CD14-positive monocyte (primary cell): Measurements from ENCODE around the gene PTPRN2. TPM values are rescaled to one million over a fixed set of nuclear protein-coding genes. Genes with fewer than 3 reads are reported as not detected.

ENCODE experiments used
- DNase-seq, 3 donors: peaks; one replicate each; pipeline ENCODE4 v3.0.0-alpha.2; 2011 to 2022
- H2AFZ ChIP-seq: 2 replicates; pipeline ENCODE4 v1.6.0; 2012; ENCODE audit warnings: mild to moderate bottlenecking, low read depth, low read length, inconsistent platforms; ENCODE audit not compliant: insufficient read depth, poor library complexity, severe bottlenecking
- H3K27ac ChIP-seq, 2 donors: 1 replicate in 1 of 2; 2 replicates in 1 of 2; pipeline ENCODE4 v1.5.1; 2012 to 2013; ENCODE audit warnings: low read length in 2 of 2, control low read depth in 1 of 2, inconsistent platforms in 1 of 2, low read depth in 1 of 2, mild to moderate bottlenecking in 1 of 2
- H3K27me3 ChIP-seq, 2 donors: one replicate each; pipeline versions ENCODE4 v1.6.0 to v1.6.1; 2011 to 2013; ENCODE audit warnings: low read length in 2 of 2; ENCODE audit not compliant: control insufficient read depth in 2 of 2, insufficient read depth in 2 of 2
- H3K36me3 ChIP-seq, 2 donors: replicated peaks in 1 of 2; 1 replicate in 1 of 2; 2 replicates in 1 of 2; pipeline versions ENCODE4 v1.5.1 to v1.6.1; 2012 to 2013; ENCODE audit warnings: low read length in 2 of 2, control low read depth in 1 of 2, inconsistent platforms in 1 of 2, mild to moderate bottlenecking in 1 of 2; ENCODE audit not compliant: insufficient read depth in 2 of 2, control insufficient read depth in 1 of 2
- H3K4me1 ChIP-seq, 2 donors: 1 replicate in 1 of 2; 2 replicates in 1 of 2; pipeline versions ENCODE4 v1.5.1 to v1.6.1; 2012 to 2013; ENCODE audit warnings: low read length in 2 of 2, control low read depth in 1 of 2, inconsistent platforms in 1 of 2, mild to moderate bottlenecking in 1 of 2, moderate library complexity in 1 of 2; ENCODE audit not compliant: insufficient read depth in 2 of 2, control insufficient read depth in 1 of 2
- H3K4me2 ChIP-seq: replicated peaks from 2 replicates; pipeline ENCODE3; 2012; ENCODE audit warnings: low read length, moderate library complexity, mild to moderate bottlenecking; ENCODE audit not compliant: poor library complexity, severe bottlenecking; ENCODE audit errors: extremely low read depth
- H3K4me3 ChIP-seq, 3 experiments: fragments of 200-600 bp in 1 of 3; sonication (generic) in 1 of 3; replicated peaks in 1 of 3; 1 replicate in 2 of 3; 2 replicates in 1 of 3; pipeline ENCODE4 v1.5.1; 2011 to 2013; ENCODE audit warnings: low read length in 3 of 3, mild to moderate bottlenecking in 3 of 3, control low read depth in 2 of 3, low read depth in 2 of 3, inconsistent platforms in 1 of 3, moderate library complexity in 1 of 3
- H3K79me2 ChIP-seq: 2 replicates; pipeline ENCODE4 v1.6.0; 2012; ENCODE audit warnings: mild to moderate bottlenecking, control low read depth, inconsistent platforms, low read length, moderate library complexity; ENCODE audit not compliant: insufficient read depth
- H3K9ac ChIP-seq: 2 replicates; pipeline ENCODE4 v1.6.0; 2017; ENCODE audit warnings: low read length, mild to moderate bottlenecking; ENCODE audit not compliant: insufficient read depth, poor library complexity, severe bottlenecking
- H3K9me3 ChIP-seq, 2 donors: replicated peaks in 1 of 2; 1 replicate in 1 of 2; 2 replicates in 1 of 2; pipeline versions ENCODE4 v1.5.1 to v1.6.1; 2012 to 2013; ENCODE audit warnings: low read length in 2 of 2, control low read depth in 1 of 2; ENCODE audit not compliant: control insufficient read depth in 1 of 2, insufficient read depth in 1 of 2
- H4K20me1 ChIP-seq: 2 replicates; pipeline ENCODE4 v1.6.0; 2012; ENCODE audit warnings: mild to moderate bottlenecking, low read length, control low read depth, moderate library complexity; ENCODE audit not compliant: insufficient read depth
- H3K27ac Mint-ChIP-seq, 7 donors: one replicate each; pipeline ENCODE4 v1.8.0; 2020; ENCODE audit warnings: mild to moderate bottlenecking in 7 of 7, mixed read lengths in 7 of 7, moderate library complexity in 6 of 7, inconsistent platforms in 2 of 7
- H3K27me3 Mint-ChIP-seq, 3 donors: one replicate each; pipeline ENCODE4 v1.8.0; 2021 to 2022; ENCODE audit warnings: low read depth in 3 of 3, mild to moderate bottlenecking in 3 of 3, mixed read lengths in 3 of 3, moderate library complexity in 3 of 3, inconsistent platforms in 1 of 3
- H3K36me3 Mint-ChIP-seq, 2 donors: one replicate each; pipeline ENCODE4 v1.8.0; 2020; ENCODE audit warnings: mixed read lengths in 2 of 2, inconsistent platforms in 1 of 2, mild to moderate bottlenecking in 1 of 2
- H3K4me1 Mint-ChIP-seq: one replicate; pipeline ENCODE4 v1.8.0; 2020; ENCODE audit warnings: mild to moderate bottlenecking, mixed read lengths
- H3K4me3 Mint-ChIP-seq, 2 donors: one replicate each; pipeline ENCODE4 v1.8.0; 2020; ENCODE audit warnings: mild to moderate bottlenecking in 2 of 2, mixed read lengths in 2 of 2, moderate library complexity in 1 of 2
- H3K9me3 Mint-ChIP-seq, 7 donors: one replicate each; pipeline ENCODE4 v1.8.0; 2020 to 2022; ENCODE audit warnings: mixed read lengths in 7 of 7, mild to moderate bottlenecking in 6 of 7, moderate library complexity in 6 of 7, inconsistent platforms in 2 of 7
- CTCF ChIP-seq: fragments of 200-600 bp; IDR thresholded peaks from one replicate; pipeline ENCODE4 v1.8.0; 2022; ENCODE audit warnings: antibody characterized with exemption, mild to moderate bottlenecking
- WGBS: methylation state at CpG from one replicate; pipeline ENCODE4 v1.1.5; 2013; ENCODE audit warnings: missing lambda C conversion rate; ENCODE audit not compliant: insufficient coverage; 5-methylcytosine and 5-hydroxymethylcytosine counted together
- intact Hi-C, 2 donors: fragments of 100-400 bp; cut with micrococcal nuclease; formaldehyde crosslinking; loops; one replicate each; pipeline versions ENCODE4 v1.15.0 to v1.15.1; 2023
- polyA plus RNA-seq, 3 donors: library from polyadenylated mRNA; depleted of rRNA in 1 of 3; unstranded in 2 of 3; stranded (reverse) in 1 of 3; fragments of 300-500 nt in 2 of 3; fragments of >200 nt in 1 of 3; fragmentation: Illumina TruSeq in 2 of 3; gene quantifications; 1 replicate in 2 of 3; 2 replicates in 1 of 3; pipeline ENCODE4 v1.2.3, GENCODE V29; 2012 to 2021

The PTPRN2 gene
- polyA plus RNA-seq, 3 donors, result 0.25 to 1.4 (median 0.97) TPM

- Histone ChIP-seq H3K9ac (no peak overlapping the region), H4K20me1 (no peaks in the 10 kb centered on the region), H3K4me1 (peaks cover 2 to 8% of the 10 kb centered on the region in 2 donors), H3K27me3 (no peaks in the 10 kb centered on the region), H3K4me2 (no peak overlapping the region), H3K27ac (no peak overlapping the region), H3K9me3 (peaks cover 0 to 4% of the 10 kb centered on the region in 2 donors), H2AFZ (no peak overlapping the region), H3K36me3 (peaks cover 43 to 46% of the 10 kb centered on the region in 2 donors), H3K4me3 (no peak overlapping the region), H3K79me2 (no peaks in the 10 kb centered on the region)
- peaks cover 54 to 72% of the 10 kb centered on the region in 2 donors for H3K36me3 Mint-ChIP-seq
- DNase-seq, result no peak
- H3K27ac Mint-ChIP-seq, result no peak overlapping the region
- H3K4me1 Mint-ChIP-seq, result peaks cover 12% of the 10 kb centered on the region
- 98% methylated on average over 6 of the region's 17 CpGs for WGBS
- peaks cover 0 to 14% (median 6%) of the 10 kb centered on the region in 7 donors for H3K9me3 Mint-ChIP-seq
- no peak overlapping the region for H3K4me3 Mint-ChIP-seq
- intact Hi-C loops, result no loop called here
- peaks cover 0 to 3% (median 2%) of the 10 kb centered on the region in 3 donors for H3K27me3 Mint-ChIP-seq
- TF ChIP-seq CTCF, result no peak
Measured at GRCh38 chr7:157861551-157861950, 726.1 kb downstream of the PTPRN2 start.

GRCh38 chr7:157861031-157861491 lies 726.6 kb downstream of the PTPRN2 start:
- H3K27ac ChIP-seq, result no peak overlapping the region
- H3K9me3 ChIP-seq, result no peaks in the 10 kb centered on the region
- H3K4me2 ChIP-seq, result no peak overlapping the region
- no peaks in the 10 kb centered on the region for H3K27me3 ChIP-seq
- Mint-ChIP-seq H3K36me3 (peaks cover 57 to 77% of the 10 kb centered on the region in 2 donors), H3K4me3 (no peak overlapping the region), H3K9me3 (peaks cover 0 to 11% (median 4%) of the 10 kb centered on the region in 7 donors), H3K4me1 (peaks cover 17% of the 10 kb centered on the region), H3K27me3 (peaks cover 0 to 3% (median 2%) of the 10 kb centered on the region in 3 donors), H3K27ac (no peak overlapping the region)
- peaks cover 5% of the 10 kb centered on the region for H3K79me2 ChIP-seq
- H3K9ac ChIP-seq, result no peak overlapping the region
- TF ChIP-seq CTCF, result no peak
- intact Hi-C loops, result no loop called here
- peaks cover 43 to 46% of the 10 kb centered on the region in 2 donors for H3K36me3 ChIP-seq
- H4K20me1 ChIP-seq, result no peaks in the 10 kb centered on the region
- peaks cover 7 to 13% of the 10 kb centered on the region in 2 donors for H3K4me1 ChIP-seq
- no peak for DNase-seq
- no peak overlapping the region for H2AFZ ChIP-seq
- WGBS, result 95% methylated on average over 21 of the region's 21 CpGs
- H3K4me3 ChIP-seq, result no peak overlapping the region
